SK-N-MC (cell line): ENCODE results near the gene HM13.

Source experiments
- DNase-seq: peaks from one replicate; pipeline ENCODE4 v3.0.0-alpha.2; 2011; ENCODE audit warnings: low read depth, low spot score
- H3K27ac ChIP-seq: fragments of 200-600 bp; sonication (generic); 2 replicates; pipeline ENCODE4 v1.5.1; 2016; ENCODE audit warnings: mixed run types
- H3K36me3 ChIP-seq: fragments of 200-600 bp; sonication (generic); 2 replicates; pipeline ENCODE4 v1.6.1; 2017; ENCODE audit warnings: antibody characterized with exemption, low read length, mixed read lengths; ENCODE audit not compliant: insufficient read depth
- H3K4me3 ChIP-seq: fragments of 200-600 bp; sonication (generic); 2 replicates; pipeline ENCODE4 v1.5.1; 2016
- H3K9ac ChIP-seq: fragments of 200-600 bp; sonication (generic); 2 replicates; pipeline ENCODE4 v1.8.0; 2017; ENCODE audit warnings: mixed run types, mixed read lengths; ENCODE audit not compliant: insufficient read length
- H3K9me3 ChIP-seq: fragments of 200-600 bp; sonication (generic); 2 replicates; pipeline ENCODE4 v1.6.1; 2017; ENCODE audit warnings: low read depth, mild to moderate bottlenecking, antibody characterized with exemption, low read length, moderate library complexity, mixed read lengths
- EZH2 ChIP-seq: fragments of 200-600 bp; sonication (generic); IDR thresholded peaks from one replicate; pipeline ENCODE4 v1.6.1; 2017; ENCODE audit warnings: antibody characterized with exemption
- FOXP2 ChIP-seq: optimal IDR thresholded peaks from 2 replicates; pipeline ENCODE3; 2011; ENCODE audit warnings: mild to moderate bottlenecking, moderate library complexity; ENCODE audit not compliant: insufficient read depth; ENCODE audit errors: extremely low read length, control extremely low read depth
- POLR2AphosphoS5 ChIP-seq: IDR thresholded peaks from 2 replicates; pipeline ENCODE4 v1.6.1; 2012; ENCODE audit warnings: mild to moderate bottlenecking, low read depth, low read length, borderline replicate concordance

Gene HM13

DNA sequence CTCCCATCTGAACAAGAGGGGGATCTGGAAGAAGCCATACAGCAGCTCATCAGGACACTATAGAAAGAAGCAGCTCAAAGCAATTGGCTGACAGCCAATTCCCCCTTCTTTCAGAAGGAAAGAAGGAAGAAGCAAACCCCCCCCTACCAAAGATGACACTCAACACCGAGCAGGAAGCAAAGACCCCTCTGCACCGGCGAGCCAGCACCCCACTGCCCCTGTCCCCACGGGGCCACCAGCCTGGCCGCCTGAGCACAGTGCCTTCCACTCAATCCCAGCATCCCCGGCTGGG, 38.0 kb upstream of the HM13 start:
- no peak for TF ChIP-seq POLR2AphosphoS5
- TF ChIP-seq FOXP2: no peak
- TF ChIP-seq EZH2: no peak
- Histone ChIP-seq H3K9me3 (no peaks in the 10 kb centered on the region), H3K4me3 (no peak overlapping the region), H3K36me3 (no peaks in the 10 kb centered on the region), H3K27ac (no peak overlapping the region), H3K9ac (no peak overlapping the region)
- no peak for DNase-seq

DNA sequence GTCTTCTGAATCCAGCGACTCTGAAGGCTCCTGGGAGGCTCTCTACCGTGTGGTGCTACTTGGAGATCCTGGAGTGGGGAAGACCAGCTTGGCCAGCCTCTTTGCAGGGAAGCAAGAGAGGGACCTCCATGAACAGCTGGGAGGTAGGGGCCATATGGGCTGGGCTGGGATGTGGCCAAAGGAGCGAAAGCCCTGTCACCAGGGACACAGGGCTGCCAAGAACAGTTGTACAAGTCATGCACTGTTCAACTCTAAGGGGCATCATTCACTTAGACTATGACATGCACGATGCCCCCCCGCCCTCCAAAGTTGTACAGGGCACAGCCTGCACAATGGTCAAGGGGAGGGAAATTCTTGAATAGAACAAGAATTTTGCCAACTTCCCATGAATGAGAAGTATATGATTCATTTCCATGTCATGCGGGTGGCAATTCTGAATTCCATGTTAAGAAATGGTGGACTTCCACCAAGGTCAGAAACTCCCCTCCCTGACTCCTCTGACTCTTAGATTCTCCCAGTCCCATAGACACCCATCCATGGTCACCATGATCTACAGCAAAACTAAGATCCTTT, 37.5 kb upstream of the HM13 start:
- TF ChIP-seq EZH2: no peak
- TF ChIP-seq POLR2AphosphoS5: no peak
- TF ChIP-seq FOXP2: no peak
- no peak for DNase-seq
- Histone ChIP-seq H3K9ac (no peak overlapping the region), H3K9me3 (no peaks in the 10 kb centered on the region), H3K4me3 (no peak overlapping the region), H3K36me3 (no peaks in the 10 kb centered on the region), H3K27ac (no peak overlapping the region)

DNA sequence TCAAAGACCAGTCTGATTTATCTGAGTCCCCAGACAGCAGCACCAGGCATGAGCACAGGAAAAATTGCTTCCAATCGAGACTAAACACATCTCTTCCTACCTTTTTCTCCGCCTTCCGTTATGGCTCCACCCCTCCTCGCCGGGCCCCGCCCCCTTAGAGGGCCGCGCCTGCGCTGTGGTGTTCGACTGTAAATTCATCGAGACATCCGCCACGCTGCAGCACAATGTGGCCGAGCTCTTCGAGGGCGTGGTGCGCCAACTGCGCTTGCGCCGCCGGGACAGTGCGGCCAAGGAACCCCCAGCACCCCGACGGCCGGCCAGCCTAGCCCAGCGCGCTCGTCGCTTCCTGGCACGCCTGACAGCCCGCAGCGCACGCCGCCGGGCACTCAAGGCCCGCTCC, 30.2 kb upstream of the HM13 start:
- TF ChIP-seq EZH2: no peak
- TF ChIP-seq FOXP2: no peak
- TF ChIP-seq POLR2AphosphoS5: no peak
- no peak for DNase-seq
- no peaks in the 10 kb centered on the region for H3K9me3 ChIP-seq

DNA sequence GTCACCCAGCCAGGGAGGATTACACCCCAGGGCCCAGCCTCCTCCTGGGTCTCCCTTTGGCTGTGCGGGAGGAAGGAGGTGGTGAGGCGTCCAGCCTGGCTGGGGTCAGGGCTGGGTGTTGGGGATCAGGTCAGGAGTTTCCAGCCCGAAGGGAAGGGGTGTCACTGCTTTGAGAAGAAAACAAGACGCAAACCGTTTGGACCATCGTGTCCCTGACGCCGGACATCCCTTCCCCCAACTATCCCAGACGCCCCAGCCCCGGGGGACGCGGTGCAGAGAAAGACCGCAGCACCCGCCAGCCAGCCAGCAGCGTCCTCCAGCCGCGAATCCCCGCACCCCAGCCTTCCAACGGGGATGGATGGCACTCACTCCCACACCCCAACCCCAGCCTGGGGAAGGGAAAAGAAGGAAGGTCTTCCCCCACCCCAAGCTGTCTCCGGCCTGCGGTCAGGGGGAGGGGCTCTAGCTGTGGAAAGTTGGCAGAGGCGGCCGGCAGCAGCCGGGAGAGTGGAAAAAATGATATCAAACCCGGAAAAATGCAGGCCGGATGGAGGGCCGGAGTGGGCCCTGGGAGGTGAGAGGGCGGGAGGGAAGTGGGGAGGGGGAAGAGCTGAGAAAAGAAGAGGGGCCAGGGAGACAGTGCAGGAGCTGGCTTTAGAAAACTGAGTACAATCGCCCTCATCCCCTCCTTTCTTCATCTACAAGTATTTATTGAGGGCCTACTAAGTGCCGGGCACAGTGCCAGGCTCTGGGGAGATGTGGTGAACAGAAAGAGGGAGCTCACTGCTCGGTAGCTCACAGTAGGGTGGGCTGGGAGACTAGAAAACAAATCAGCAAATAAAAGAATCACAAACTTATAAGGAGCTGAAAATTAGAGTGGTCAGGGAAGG, 28.5 kb upstream of the HM13 start:
- Histone ChIP-seq H3K36me3 (no peaks in the 10 kb centered on the region), H3K4me3 (no peak overlapping the region), H3K9ac (no peak overlapping the region), H3K27ac (no peak overlapping the region), H3K9me3 (no peaks in the 10 kb centered on the region)
- no peak for DNase-seq
- TF ChIP-seq EZH2 (no peak), POLR2AphosphoS5 (no peak), FOXP2 (no peak)

More for the DNA sequence above, 30.2 kb upstream of the HM13 start:
- Histone ChIP-seq H3K36me3 (no peaks in the 10 kb centered on the region), H3K9ac (no peak overlapping the region), H3K4me3 (no peak overlapping the region), H3K27ac (no peak overlapping the region)

DNA sequence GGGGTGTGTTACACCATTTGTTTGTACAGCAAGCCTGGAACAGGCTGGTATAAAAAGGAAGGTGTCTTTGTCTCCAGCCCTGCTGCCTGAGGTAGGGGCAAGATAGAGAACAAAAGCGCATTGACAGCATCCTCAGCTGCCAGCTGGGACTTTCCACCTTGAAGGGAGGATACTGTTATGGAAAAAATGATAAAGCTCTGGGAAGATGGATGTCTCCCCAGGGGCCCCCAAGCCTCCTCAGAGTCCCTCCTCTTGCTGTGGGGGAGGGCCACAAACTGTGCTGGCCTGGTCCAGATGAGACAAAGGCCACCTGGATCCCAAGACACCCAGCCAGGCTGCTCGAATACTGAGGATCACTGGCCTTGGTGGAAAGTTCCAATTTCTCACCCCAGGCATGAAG, 26.1 kb upstream of the HM13 start:
- TF ChIP-seq POLR2AphosphoS5 (no peak), EZH2 (no peak), FOXP2 (no peak)
- Histone ChIP-seq H3K27ac (no peak overlapping the region), H3K9me3 (no peaks in the 10 kb centered on the region), H3K4me3 (no peak overlapping the region), H3K9ac (no peak overlapping the region), H3K36me3 (no peaks in the 10 kb centered on the region)
- DNase-seq: no peak

DNA sequence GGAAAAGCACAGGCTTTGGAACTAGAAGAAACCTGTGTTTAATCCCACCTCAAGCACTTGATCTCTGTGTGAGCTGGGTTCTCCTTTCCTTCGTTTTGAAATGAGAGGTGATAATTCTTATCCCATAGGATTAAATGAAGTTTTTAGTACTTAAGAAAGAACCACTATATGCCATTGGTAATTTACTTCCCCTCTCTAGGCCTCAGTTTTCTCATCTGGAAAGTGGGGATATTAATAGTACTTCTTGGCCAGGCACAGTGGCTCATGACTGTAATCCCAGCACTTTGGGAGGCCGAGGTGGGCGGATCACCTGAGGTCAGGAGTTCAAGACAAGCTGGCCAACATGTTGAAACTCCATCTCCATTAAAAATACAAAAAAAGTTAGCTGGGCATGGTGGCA, 25.1 kb upstream of the HM13 start:
- H3K9me3 ChIP-seq: no peaks in the 10 kb centered on the region
- TF ChIP-seq FOXP2: no peak
- no peak for TF ChIP-seq EZH2
- TF ChIP-seq POLR2AphosphoS5: no peak
- no peak overlapping the region for H3K9ac ChIP-seq
- H3K27ac ChIP-seq: no peak overlapping the region
- no peak for DNase-seq
- no peak overlapping the region for H3K4me3 ChIP-seq
- no peaks in the 10 kb centered on the region for H3K36me3 ChIP-seq

DNA sequence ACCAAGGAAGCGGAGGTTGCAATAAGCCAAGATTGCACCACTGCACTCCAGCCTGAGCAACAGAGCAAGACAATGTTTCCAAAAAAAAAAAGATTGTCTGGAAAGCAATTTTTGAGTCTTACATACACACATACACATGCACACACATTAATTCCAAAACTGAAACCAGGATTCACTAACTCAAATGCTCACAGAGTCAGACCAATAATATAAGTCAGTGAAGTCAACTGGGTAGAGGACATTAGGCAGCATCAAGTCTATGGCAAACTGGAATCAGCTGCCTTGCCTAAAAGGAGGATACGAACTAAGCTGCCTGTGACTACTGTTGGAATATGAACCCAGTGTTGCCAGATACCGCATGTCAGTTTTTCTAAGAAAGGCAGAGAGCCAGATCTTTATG, 23.5 kb upstream of the HM13 start:
- no peak overlapping the region for H3K9ac ChIP-seq
- no peak for DNase-seq
- TF ChIP-seq POLR2AphosphoS5 (no peak), EZH2 (no peak), FOXP2 (no peak)
- no peak overlapping the region for H3K4me3 ChIP-seq
- H3K36me3 ChIP-seq: no peaks in the 10 kb centered on the region
- no peak overlapping the region for H3K27ac ChIP-seq
- no peaks in the 10 kb centered on the region for H3K9me3 ChIP-seq

DNA sequence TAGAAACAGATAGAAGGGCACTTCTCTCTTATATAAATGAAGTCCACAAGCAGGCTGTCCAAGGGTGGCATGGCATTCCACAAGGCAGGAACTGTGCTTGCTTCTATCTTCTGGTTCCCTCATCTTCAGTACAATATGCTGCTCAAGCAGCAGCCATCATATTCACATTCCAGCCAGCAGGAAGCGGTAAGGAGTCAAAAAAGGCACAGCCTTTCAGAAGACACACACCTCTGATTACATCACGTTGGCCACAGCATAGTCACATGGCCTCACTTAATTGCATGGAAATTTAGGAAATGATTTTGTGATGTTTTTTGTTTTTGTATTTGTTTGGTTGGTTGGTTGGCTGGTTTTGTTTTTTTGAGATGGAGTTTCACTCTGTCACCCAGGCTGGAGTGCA, 20.1 kb upstream of the HM13 start:
- H3K36me3 ChIP-seq: no peaks in the 10 kb centered on the region
- no peak overlapping the region for H3K27ac ChIP-seq
- no peak overlapping the region for H3K9ac ChIP-seq
- no peaks in the 10 kb centered on the region for H3K9me3 ChIP-seq
- no peak overlapping the region for H3K4me3 ChIP-seq
- DNase-seq: no peak
- TF ChIP-seq POLR2AphosphoS5 (no peak), EZH2 (no peak), FOXP2 (no peak)
